Measurements from ENCODE around the gene NFATC1. TPM values are rescaled to one million over a fixed set of nuclear protein-coding genes. Genes with fewer than 3 reads are reported as not detected.
"Not testable (repeated sequence)": the region's sequence is repeated elsewhere in the genome, so short reads cannot be mapped to it uniquely, and the experiment has no call there.

Gene NFATC1
- polyA plus RNA-seq, 2 of the 4 experiments (the other 2 are of a cell fraction) = 0.52 to 1.7 TPM

- FAIRE-seq (no peak), ATAC-seq (no peak), DNase-seq (ENCODE audit: low read depth in 1 of 2, low spot score in 1 of 2) (no peak)
- no peak overlapping the region for H3K27ac ChIP-seq
- ChIA-PET CTCF (interaction anchor here (2.2 kb wide), 1 partner anchor 99 kb away, joined by 6 read pairs; no protein-coding TSS in a partner anchor), POLR2A (no interaction called here)
- H3K4me3 ChIP-seq = no peak overlapping the region
- no peak overlapping the region for H3K4me2 ChIP-seq
- H3K9me3 ChIP-seq = no peaks in the 10 kb centered on the region
- TF ChIP-seq ZFP36 (IDR thresholded peaks at IDR 0.05; ENCODE audit: borderline replicate concordance, partially characterized antibody) = no peak
- no peak for TF ChIP-seq FOSL2 (IDR thresholded peaks at IDR 0.05)
- TF ChIP-seq FOSL2 (CRISPR knock-in tag; IDR thresholded peaks at IDR 0.05) = no peak
- TF ChIP-seq JUNB (IDR thresholded peaks at IDR 0.05) = no peak
- no peak for TF ChIP-seq GATA3 (IDR thresholded peaks at IDR 0.05; ENCODE audit: borderline replicate concordance)
- no peak for TF ChIP-seq RNF2 (IDR thresholded peaks at IDR 0.05; ENCODE audit: borderline replicate concordance, low read depth)
- no peak for TF ChIP-seq BHLHE40 (IDR thresholded peaks at IDR 0.05; ENCODE audit: low read depth, low read length)
- no peak for TF ChIP-seq MAFK (IDR thresholded peaks at IDR 0.05; ENCODE audit: partially characterized antibody)
- WGBS (ENCODE audit: missing lambda C conversion rate) = 84% methylated on average over 18 of the region's 41 CpGs
- no peaks in the 10 kb centered on the region for H3K4me1 ChIP-seq
These were observed 84.7 kb downstream of the NFATC1 start for GRCh38 chr18:79480171-79481045.

DNA sequence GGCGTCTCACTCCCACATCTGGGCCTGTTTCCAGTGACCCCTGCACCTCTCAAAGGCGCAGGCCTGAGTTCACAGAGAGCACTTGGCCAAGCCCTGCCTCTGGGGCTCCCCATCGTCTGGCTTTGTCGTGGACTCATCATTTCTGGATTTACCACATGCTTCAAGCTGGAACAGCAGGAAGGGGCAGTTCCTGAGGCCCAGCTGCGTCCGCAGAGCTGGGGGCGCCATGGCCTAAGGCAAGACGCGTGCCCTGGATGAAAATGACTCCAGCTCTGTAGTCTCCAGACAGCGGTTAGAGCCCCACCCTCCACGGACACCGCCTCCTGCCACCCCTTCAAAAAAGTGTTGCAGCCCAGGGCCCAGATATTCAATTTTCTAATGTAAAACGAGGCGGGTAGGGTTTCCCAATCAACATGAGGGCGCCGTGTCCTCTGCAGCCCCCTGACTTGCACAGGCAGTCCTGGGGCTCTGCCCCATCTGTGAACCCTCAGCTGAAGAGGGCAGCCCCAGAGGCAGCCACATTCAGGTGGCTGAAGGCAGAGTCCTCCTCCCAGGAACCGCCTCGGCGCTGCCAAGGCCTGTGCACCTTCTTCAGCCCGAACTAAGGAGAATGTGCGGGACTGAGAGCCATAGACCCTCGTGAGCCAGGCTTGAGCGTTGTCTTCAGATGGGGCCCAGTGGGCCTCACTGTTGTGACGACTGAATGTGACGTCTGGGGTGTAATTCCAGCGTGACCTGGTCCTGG lies 85.5 kb downstream of the NFATC1 start:
- H3K9me3 ChIP-seq = no peaks in the 10 kb centered on the region
- ATAC-seq (no peak), FAIRE-seq (no peak), DNase-seq (ENCODE audit: low read depth in 1 of 2, low spot score in 1 of 2) (no peak)
- POLR2A ChIA-PET = no interaction called here
- no peak overlapping the region for H3K4me2 ChIP-seq
- H3K4me3 ChIP-seq = no peak overlapping the region
- H3K27ac ChIP-seq = no peak overlapping the region
- no peak for TF ChIP-seq MAFK (IDR thresholded peaks at IDR 0.05; ENCODE audit: partially characterized antibody)
- CTCF ChIA-PET = no interaction called here
- H3K4me1 ChIP-seq = no peaks in the 10 kb centered on the region
- WGBS (ENCODE audit: missing lambda C conversion rate) = 75% methylated on average over 16 of the region's 26 CpGs

GRCh38 chr18:79483393-79483792 lies 87.7 kb downstream of the NFATC1 start:
- CTCF ChIA-PET; FAIRE-seq; H3K4me2 ChIP-seq; ATAC-seq; H3K9me3 ChIP-seq; H3K4me3 ChIP-seq; H3K4me1 ChIP-seq; DNase-seq (ENCODE audit: low read depth in 1 of 2, low spot score in 1 of 2); POLR2A ChIA-PET; H3K27ac ChIP-seq: not testable (repeated sequence)
- 50% methylated on average over 2 of the region's 25 CpGs for WGBS (ENCODE audit: missing lambda C conversion rate)

GRCh38 chr18:79483971-79484491 lies 88.3 kb downstream of the NFATC1 start:
- H3K9me3 ChIP-seq = no peaks in the 10 kb centered on the region
- H3K4me1 ChIP-seq = no peaks in the 10 kb centered on the region
- ATAC-seq (no peak), FAIRE-seq (no peak), DNase-seq (ENCODE audit: low read depth in 1 of 2, low spot score in 1 of 2) (no peak)
- ChIA-PET POLR2A (no interaction called here), CTCF (no interaction called here)
- WGBS (ENCODE audit: missing lambda C conversion rate) = 76% methylated on average over 5 of the region's 15 CpGs
- no peak for TF ChIP-seq NPAS2 (CRISPR knock-in tag; IDR thresholded peaks at IDR 0.05; ENCODE audit: borderline replicate concordance)
- TF ChIP-seq MAZ (IDR thresholded peaks at IDR 0.05; ENCODE audit: borderline replicate concordance, low read depth, low read length) = no peak
- no peak for TF ChIP-seq EHMT2 (IDR thresholded peaks at IDR 0.05; ENCODE audit: low read depth)
- TF ChIP-seq HOXA7 (CRISPR knock-in tag; IDR thresholded peaks at IDR 0.05) = no peak
- no peak for TF ChIP-seq HMGXB4 (CRISPR knock-in tag; IDR thresholded peaks at IDR 0.05; ENCODE audit: borderline replicate concordance)
- no peak for TF ChIP-seq CHD2 (IDR thresholded peaks at IDR 0.05; ENCODE audit: low read length, partially characterized antibody)
- no peak for TF ChIP-seq FOXS1 (CRISPR knock-in tag; IDR thresholded peaks at IDR 0.05)
- TF ChIP-seq EP300 (IDR thresholded peaks at IDR 0.05) = no peak
- no peak for TF ChIP-seq MAX (IDR thresholded peaks at IDR 0.05)
- no peak for TF ChIP-seq CBX2 (IDR thresholded peaks at IDR 0.05; ENCODE audit: borderline replicate concordance, low read depth)
- TF ChIP-seq KDM5A (IDR thresholded peaks at IDR 0.05) = no peak
- no peak overlapping the region for H3K4me3 ChIP-seq
- no peak overlapping the region for H3K4me2 ChIP-seq
- H3K27ac ChIP-seq = no peak overlapping the region
